IPS-18c (cell line): ENCODE results near the gene PADI1.

ENCODE experiments used
- H3K4me3 ChIP-seq: 2 replicates; pipeline ENCODE4 v1.7.0; 2013; ENCODE audit warnings: low read depth, mild to moderate bottlenecking, low read length, moderate library complexity; ENCODE audit not compliant: insufficient read depth
- H3K9me3 ChIP-seq: one replicate; pipeline ENCODE4 v1.6.1; 2013; ENCODE audit warnings: mild to moderate bottlenecking, low read length, moderate library complexity; ENCODE audit not compliant: control insufficient read depth, insufficient read depth

The PADI1 gene

DNA sequence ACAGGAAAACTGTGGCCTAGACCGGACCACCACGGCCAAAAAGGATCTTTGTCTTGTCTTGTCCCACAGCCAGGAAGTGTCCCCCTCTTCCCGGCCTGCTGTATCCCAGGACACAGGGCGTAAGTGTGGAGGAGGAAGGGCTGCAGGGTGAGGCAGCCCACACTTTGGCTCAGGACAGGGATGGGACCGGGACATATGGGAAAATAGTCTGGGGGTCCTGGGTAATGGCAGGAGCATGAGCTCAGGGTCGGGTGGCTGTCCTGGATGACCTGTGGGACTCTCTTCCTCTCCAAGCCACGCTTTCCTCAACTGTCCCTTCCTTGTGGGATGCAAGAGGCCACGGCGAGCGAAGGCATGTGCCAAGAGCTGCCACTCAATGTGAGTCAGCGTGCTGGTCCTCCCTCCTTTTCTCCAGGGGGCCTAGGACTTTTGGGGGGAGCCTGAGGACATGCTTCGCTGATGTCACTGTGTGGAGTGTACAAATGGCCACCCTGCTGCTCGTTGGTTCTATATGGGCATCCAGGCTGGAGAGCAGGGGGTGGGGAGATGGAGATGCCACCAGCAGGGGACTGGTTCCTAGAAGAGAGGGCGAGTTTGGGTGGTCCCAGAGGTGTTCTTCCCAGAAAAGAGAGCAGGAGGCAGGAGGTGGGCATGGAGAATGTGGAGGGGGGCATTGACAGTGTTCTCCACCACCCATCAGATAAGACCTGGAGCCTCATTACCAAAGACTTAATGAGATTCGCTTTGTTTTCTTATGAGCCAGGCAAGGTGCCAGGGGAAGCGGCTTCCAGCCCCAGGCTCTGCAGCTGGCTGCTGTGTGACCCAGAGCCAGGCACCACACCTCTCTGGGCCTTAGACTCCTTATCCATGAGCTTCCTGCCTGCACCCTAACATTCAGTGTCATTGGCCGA, 11.5 kb upstream of the PADI1 start:
- Histone ChIP-seq H3K4me3 (no peak overlapping the region), H3K9me3 (no peaks in the 10 kb centered on the region)

DNA sequence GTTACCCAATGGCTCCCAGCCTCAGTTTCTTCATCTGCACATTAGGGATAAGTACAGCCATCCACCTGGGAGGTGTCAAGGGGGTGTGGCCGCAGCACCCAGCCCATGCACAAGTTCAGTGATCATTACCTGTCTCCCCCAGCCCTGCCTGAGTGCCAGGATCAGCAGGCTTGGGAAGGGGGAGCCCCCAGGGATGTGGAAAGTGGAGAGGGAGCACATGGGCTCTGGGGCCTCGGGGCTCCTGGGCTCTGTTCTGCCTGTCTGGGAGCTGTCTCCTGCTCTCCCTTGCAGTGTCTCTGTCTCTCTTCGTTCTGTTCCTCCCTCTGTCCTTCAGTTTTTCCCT, 10.8 kb upstream of the PADI1 start:
- Histone ChIP-seq H3K9me3 (no peaks in the 10 kb centered on the region), H3K4me3 (no peak overlapping the region)

DNA sequence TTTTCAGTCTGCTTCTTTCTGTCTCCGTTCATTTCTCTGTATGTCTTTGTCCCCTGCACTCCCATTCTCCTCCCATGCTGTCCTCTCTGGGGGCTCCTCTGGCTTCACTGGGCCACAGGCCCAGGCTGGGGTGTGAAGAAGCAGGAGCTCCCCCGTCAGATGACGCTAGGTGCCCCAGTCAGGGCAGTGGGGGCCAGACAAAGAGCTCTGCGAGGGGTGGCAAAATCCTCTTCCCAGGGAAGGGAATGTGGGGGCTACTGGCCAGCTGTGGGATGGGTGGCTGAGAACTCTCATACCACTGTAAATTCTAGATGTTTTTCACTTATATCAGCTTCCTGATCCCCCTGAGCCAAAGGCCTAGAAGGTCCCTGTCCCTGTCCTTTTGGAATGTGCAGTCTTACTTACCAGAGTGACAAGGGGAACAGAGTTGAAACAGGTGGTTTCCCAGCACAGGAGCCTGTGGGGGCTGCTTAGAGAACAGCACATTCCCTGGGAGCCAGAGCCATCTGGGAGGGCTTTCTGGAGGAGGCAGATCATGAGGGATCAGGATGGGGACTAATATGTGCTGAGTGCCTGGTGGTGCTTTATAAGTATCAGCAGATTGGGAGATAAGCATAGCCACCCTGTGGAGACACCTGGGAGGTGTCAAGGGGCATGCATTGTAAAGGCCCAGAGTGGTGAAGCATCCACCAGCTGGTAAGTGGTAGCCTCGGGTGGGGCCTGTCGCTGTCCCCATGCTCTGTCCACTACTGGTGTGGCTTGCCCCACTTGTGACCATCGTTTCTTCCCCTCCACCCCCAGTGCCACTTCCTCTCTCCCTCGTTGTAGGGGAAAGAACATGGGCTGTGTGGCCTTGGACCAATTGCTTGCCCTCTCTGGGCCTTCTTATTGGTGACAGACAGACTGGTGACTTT, 10.1 kb upstream of the PADI1 start:
- Histone ChIP-seq H3K9me3 (no peaks in the 10 kb centered on the region), H3K4me3 (no peak overlapping the region)

DNA sequence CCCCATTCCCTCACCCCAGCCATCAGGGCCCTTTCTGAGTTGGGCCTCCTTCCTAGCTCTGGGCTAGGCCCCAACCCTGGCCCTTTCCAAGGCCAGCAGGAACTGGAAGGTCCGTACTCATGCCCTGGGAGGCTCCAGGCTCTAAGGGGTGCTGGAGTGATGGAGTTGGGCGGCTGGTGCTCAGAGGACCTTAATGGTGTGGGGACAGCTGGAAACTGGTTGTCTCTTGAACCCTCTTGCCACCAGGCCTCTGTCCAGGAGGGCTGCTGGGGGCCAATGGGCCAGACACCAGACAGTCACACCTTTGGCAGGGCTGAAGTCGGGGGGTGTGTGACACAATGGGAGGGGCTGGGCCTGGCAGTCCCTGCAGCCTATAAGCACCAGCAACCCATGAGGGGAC, 9.2 kb upstream of the PADI1 start:
- Histone ChIP-seq H3K4me3 (no peak overlapping the region), H3K9me3 (no peaks in the 10 kb centered on the region)

DNA sequence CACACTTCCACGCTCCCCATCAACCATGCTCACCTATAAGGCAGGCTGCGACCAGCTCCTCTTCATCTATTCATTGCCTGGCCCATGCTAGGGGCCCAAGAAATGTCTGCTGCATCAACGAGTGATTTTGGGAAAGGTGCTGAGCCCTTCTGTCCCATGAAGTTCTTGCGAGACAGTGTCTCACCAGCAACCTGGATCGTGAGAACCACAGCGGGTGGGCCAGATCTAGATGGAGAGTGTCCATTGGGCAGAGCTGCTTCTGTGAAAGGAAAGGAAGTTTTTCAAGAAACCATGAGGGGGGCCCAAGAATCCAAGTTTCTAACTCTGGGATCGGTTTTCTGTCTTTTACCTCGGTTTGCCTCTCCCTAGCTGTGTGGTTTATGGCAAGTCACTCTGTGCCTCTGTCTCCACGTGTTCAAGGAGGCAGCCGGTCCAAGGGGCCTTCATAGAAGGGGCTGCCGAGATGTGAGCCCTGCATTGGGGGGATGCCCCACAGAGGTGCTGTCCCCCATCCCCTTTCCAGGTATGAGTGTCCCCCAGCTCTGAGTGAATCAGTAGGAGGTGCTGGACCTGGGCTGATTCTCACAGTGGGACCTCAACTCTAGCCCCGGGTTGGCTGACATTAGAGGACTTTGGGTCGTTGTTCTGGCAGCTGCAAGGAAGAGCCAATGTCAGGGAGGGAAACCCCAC, 8.3 kb upstream of the PADI1 start:
- Histone ChIP-seq H3K4me3 (no peak overlapping the region), H3K9me3 (no peaks in the 10 kb centered on the region)

DNA sequence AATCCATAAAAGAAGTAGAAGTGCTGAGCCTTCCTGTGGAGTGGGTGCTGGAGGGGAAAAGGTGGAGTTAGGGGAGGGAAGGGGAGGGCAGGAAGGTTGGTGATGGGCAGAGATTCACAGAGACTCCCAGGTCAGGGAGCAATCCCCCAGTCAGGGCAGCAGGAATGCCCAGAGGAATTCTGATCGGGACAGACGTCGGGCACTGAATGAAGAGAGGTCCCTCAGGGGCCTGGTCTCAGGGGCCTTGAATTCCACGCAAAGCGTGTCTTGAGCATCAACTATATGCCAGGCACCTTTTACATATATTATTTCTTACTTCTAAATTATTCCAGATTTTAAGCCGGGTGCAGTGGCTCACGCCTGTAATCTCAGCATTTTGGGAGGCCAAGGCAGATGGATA, 7.2 kb upstream of the PADI1 start:
- Histone ChIP-seq H3K4me3 (no peak overlapping the region), H3K9me3 (no peaks in the 10 kb centered on the region)

DNA sequence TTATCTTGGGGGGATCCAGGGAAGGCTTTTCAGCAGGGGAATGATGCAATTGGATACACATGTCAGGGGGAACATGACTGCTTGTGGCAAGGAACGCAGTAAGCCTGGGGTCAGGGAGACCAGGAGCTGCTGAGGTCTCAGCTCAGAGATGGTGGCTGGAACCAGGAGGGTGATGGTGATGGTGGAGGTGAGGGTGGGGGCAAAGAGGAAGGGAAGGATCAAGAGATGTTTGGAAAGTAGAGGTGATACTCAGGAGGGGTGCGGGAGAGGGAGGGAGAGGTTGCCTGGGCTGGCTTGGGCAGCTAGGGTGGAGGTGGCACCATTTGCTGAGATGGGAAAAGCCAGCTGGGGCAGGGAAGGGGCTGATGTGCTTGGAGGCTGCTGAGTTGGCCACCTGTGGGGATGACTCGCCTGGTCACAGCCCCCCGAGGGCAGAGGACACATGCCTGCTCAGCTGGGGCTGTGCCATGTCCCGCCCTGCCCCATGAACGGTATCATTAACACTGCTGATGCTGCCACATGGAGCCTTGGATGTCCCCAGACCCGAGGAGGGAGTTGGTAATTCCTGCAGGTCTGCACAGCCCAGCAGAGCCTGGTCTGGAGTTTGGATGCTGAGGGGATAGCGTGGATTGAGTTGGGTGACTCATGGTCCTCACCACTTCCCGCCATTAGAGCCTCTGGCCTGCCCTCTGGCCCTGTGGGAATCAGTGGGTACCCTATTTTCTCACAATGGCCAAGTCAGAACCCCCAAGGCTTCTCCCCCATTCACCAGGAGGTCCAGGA, 6.3 kb upstream of the PADI1 start:
- H3K9me3 ChIP-seq, result no peaks in the 10 kb centered on the region
- H3K4me3 ChIP-seq, result no peak overlapping the region

DNA sequence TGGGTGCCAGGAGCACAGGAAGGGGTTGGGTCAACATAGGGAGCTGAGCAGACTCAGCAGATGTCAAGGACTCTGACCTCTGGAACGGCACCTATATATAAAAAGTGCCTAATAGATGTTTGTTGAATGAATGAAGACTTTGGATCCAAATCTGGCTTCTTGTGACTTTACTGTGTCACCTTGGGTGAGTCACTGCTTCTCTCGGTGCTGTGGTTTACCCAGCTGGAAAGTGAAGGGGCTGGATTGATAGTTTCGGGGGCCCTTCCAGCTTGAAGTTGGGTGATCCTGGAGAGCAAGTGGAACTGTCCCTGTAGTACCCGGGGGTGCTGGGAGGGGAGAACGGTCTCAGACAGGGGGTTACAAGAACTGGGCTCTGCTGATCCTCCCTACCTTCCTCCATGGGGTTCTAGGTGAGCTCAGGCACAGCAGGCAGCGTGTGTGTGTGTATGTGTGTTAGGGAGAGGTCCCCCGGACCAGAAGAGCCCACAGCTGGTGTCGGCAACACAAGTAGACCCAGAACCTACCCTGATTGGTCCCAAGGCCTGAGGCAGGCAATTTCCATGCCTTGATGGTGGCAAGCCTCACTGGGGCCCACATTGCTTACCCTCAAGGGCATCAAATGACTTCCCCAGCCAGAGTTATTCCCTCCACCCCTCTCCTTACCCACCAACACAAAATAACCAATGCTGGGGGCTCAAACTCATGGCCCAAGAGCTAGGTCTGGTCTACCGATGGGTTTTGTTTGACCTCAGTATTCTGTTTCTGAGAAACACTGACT, 5.5 kb upstream of the PADI1 start:
- Histone ChIP-seq H3K4me3 (no peak overlapping the region), H3K9me3 (no peaks in the 10 kb centered on the region)

DNA sequence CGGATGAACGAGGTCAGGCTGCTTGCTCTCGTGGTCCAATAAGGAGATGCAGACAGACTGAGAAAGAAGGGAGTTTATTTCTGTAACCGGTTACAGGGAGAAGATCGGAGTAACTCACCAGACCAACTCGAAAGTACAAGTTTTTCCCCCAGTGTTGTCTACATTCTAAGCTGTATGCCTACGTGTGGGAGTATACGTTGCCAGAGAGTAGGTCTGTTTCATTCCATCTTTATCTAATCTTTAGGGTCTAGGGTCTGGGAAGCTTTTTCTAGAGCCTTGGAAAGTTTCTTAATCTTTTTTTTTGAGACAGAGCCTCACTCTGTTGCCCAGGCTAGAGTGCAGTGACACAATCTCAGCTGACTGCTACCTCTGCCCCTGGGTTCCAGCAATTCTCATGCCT, 4.7 kb upstream of the PADI1 start:
- Histone ChIP-seq H3K4me3 (no peak overlapping the region), H3K9me3 (no peaks in the 10 kb centered on the region)

DNA sequence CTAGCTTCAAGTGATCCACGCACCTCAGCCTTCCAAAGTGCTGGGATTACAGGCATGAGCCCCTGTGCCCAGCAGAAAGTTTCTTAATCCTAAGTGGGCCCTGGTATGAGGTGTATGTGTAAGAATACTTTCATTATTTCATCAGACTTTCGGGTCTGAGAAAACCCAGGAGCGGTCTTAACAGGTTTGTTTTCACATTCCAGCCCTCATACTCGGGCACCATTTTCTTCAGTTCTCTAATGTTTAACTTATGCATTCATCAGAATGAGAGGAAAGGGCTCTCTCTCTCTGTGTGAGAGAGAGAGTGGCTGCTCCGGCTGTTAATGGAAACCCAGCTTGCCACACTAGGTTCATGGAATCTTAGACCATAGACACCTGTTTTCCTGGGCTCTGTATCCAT, 4.2 kb upstream of the PADI1 start:
- H3K4me3 ChIP-seq, result no peak overlapping the region

DNA sequence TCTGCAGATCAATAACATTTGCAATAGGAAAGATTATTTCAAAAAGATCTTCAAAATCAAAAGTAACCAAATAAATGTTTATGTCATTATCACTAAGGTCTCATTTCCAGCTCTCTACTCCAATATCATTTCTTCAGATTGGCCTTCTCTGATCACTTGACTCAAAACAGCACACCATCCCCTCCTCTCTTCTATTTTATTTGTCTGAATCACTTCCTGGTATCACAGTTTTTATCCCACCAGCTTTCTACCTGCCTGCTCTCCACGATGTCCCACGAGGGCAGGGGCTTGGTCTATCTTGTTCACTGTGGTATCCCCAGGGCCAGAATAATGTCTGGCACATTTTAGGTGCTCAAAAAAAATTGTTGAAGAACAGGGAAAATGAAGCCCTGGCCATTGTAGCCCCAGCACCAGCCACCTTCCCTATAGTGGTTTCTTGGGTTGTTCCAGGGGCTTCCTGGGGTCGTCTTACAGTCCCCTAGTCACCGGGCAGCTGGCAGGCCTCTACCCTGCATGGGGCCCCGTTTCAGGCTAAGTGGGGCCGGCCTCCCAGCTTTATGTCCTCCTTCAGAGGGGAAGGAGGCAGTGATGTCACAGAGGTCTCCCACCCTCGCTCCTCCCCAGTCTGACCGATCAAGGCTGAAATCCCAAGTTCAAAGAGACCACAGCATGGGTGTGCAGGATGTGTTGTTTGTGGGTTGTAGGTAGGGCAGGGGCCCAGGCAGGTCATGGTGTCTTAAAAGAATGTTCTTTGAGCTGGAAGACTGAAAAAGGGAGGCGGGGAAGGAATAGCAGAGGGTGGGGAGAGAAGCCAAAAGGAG, 3.5 kb upstream of the PADI1 start:
- no peaks in the 10 kb centered on the region for H3K9me3 ChIP-seq
- no peak overlapping the region for H3K4me3 ChIP-seq

More for the DNA sequence above, 4.2 kb upstream of the PADI1 start:
- no peaks in the 10 kb centered on the region for H3K9me3 ChIP-seq

DNA sequence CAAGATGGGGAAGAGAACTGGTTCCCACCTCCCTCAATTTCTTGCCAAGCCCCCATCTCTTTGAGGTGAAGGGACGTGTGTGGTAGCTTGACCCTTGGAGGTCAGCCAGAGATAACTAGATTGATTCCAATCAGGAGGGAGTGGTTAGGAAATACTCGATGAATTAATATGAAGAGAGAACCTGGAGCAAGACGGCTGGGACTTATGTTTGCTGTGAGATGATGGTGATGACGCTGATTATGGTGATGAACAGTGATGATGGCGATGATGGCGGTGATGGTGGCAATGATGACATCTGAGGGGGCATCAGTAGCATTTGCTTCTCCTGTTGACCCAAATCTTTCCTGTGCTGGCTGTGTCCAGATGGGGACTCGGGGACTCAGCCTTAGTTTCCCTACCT, 724 bp downstream of the PADI1 start:
- H3K9me3 ChIP-seq, result no peaks in the 10 kb centered on the region
- H3K4me3 ChIP-seq, result no peak overlapping the region

DNA sequence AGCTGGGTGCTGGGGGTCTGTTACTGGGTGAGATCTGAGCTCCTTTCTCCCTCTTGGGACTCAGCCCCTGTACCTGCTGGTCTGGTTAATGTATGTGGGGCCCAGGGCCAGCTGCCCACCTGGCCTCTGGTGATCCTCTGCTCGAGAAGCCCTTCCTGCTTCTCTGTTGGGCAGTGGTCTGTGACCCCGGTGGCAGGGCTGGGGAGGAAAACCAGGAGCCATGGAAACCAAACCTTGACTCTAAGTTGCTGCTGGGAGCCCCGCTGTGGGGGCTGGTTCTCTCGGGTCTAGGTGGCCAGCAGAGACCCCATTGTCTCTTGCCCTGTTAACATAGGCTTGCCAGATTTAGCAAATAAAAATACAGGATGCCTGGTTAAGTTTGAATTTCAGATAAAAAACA, 1.3 kb downstream of the PADI1 start:
- no peak overlapping the region for H3K4me3 ChIP-seq
- H3K9me3 ChIP-seq, result no peaks in the 10 kb centered on the region

DNA sequence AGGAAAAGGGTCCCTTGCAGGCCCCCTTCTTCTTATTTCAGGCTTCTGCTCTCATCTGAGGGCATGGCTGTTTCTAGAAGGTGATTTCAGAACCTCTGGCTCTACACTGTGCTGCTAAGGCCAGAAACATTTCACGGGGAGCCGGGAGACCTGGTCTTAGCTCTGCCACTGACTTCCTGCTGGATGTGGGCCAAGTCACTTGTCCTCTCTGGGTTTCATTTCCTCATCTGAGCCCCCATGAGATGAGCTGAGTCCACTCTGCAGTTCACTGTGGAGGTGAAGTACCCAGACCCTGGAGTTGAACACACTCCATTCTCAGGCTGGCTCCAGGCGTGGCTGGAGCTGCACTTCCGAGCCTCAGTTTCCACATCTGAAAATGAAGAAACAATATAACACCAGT, 2.1 kb downstream of the PADI1 start:
- no peaks in the 10 kb centered on the region for H3K9me3 ChIP-seq

DNA sequence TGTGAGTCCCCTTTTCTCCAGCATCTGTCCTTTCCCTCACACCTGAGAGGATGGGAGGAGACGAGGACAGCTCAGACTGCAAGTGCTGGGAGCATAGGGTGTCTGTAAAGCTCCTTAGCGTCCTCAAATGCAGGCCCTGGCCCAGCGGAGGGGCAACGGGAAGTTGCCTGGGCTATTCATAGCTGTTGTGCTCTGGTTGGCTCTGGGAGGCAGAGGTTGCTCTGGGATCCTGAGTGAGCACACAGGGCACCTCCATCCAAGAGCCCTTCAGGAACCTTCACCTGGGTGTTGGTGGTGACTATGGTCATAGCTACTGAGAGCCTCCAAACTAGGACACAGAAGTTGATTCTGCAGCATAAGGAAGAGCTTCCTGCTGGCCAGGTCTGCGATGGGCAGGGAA, 2.6 kb downstream of the PADI1 start:
- no peaks in the 10 kb centered on the region for H3K9me3 ChIP-seq

More for the DNA sequence above, 2.1 kb downstream of the PADI1 start:
- H3K4me3 ChIP-seq, result no peak overlapping the region

More for the DNA sequence above, 2.6 kb downstream of the PADI1 start:
- H3K4me3 ChIP-seq, result no peak overlapping the region
